OCI-LY1 (cell line): Measurements from ENCODE around the gene SEC22B.
"Not testable (repeated sequence)": the region's sequence is repeated elsewhere in the genome, so short reads cannot be mapped to it uniquely, and the experiment has no call there.

Experiments used
- H2AFZ ChIP-seq: fragments of 200-600 bp; sonication (generic), shearing (Covaris generic); 2 replicates; pipeline ENCODE4 v1.6.0; 2014; ENCODE audit warnings: antibody characterized with exemption, mild to moderate bottlenecking, low read length
- H3F3A ChIP-seq: fragments of 200-600 bp; sonication (generic), shearing (Covaris generic); 2 replicates; pipeline ENCODE4 v1.6.0; 2014; ENCODE audit warnings: mild to moderate bottlenecking, antibody characterized with exemption, low read length, moderate library complexity; ENCODE audit not compliant: insufficient read depth
- H3K27ac ChIP-seq: fragments of 200-600 bp; sonication (generic); 2 replicates; pipeline ENCODE4 v1.5.1; 2014; ENCODE audit warnings: low read length, mixed run types, mild to moderate bottlenecking, low read depth; ENCODE audit not compliant: poor library complexity, severe bottlenecking
- H3K27me3 ChIP-seq: fragments of 200-600 bp; sonication (generic); 2 replicates; pipeline ENCODE4 v1.6.0; 2014; ENCODE audit warnings: antibody characterized with exemption, mild to moderate bottlenecking, low read length, moderate library complexity; ENCODE audit not compliant: insufficient read depth
- H3K36me3 ChIP-seq: fragments of 200-600 bp; sonication (generic); 2 replicates; pipeline ENCODE4 v1.6.1; 2014; ENCODE audit warnings: mild to moderate bottlenecking, antibody characterized with exemption, low read length, moderate library complexity, mixed read lengths; ENCODE audit not compliant: insufficient read depth
- H3K4me1 ChIP-seq: fragments of 200-600 bp; sonication (generic); 2 replicates; pipeline ENCODE4 v1.5.1; 2014; ENCODE audit warnings: mild to moderate bottlenecking, low read length, moderate library complexity; ENCODE audit not compliant: insufficient read depth, severe bottlenecking
- H3K4me2 ChIP-seq: fragments of 200-600 bp; sonication (generic), shearing (Covaris generic); 2 replicates; pipeline ENCODE4 v1.6.1; 2014; ENCODE audit warnings: low read length
- H3K4me3 ChIP-seq: fragments of 200-600 bp; sonication (generic); 2 replicates; pipeline ENCODE4 v1.5.1; 2014; ENCODE audit warnings: low read length, low read depth, mild to moderate bottlenecking, mixed read lengths; ENCODE audit not compliant: poor library complexity, severe bottlenecking
- H3K79me2 ChIP-seq: fragments of 200-600 bp; shearing (Covaris generic); 2 replicates; pipeline ENCODE4 v1.6.1; 2016; ENCODE audit warnings: mixed run types, low read length, mixed read lengths; ENCODE audit not compliant: insufficient read depth
- H3K9ac ChIP-seq: fragments of 200-600 bp; sonication (generic), shearing (Covaris generic); 2 replicates; pipeline ENCODE4 v1.6.1; 2014; ENCODE audit warnings: mild to moderate bottlenecking, low read length, mixed read lengths
- H3K9me2 ChIP-seq: fragments of 200-600 bp; sonication (generic), shearing (Covaris generic); 2 replicates; pipeline ENCODE4 v1.6.1; 2014; ENCODE audit warnings: low read depth, mild to moderate bottlenecking, low read length, mixed read lengths
- H3K9me3 ChIP-seq: fragments of 200-600 bp; shearing (Covaris generic); 2 replicates; pipeline ENCODE4 v1.6.1; 2014; ENCODE audit warnings: low read length, mixed read lengths
- H4K20me1 ChIP-seq: fragments of 200-600 bp; sonication (generic), shearing (Covaris generic); 2 replicates; pipeline ENCODE4 v1.6.0; 2016; ENCODE audit warnings: mild to moderate bottlenecking, low read length; ENCODE audit not compliant: insufficient read depth

Gene SEC22B

DNA sequence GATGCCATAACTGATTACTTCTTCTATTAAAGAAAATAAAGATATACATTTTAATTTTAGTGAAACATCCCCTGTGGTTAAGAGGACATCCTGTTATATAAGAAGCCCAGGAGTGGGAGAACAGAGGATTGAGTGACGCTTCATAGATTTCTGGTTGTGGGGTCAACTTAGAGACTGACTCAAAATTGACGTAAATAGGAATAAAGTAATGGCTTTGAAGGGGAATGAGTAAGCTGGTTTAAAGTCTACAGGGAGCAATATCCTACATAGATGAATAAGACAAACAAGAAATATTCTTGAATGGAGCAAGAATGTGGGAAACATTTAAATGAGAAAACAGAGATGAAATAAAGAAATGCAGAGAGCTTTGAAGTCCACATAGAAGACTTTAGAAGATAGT, 60.2 kb downstream of the SEC22B start:
- not testable (repeated sequence) for H3K79me2 ChIP-seq, H4K20me1 ChIP-seq, H3K27ac ChIP-seq, H2AFZ ChIP-seq, H3F3A ChIP-seq, H3K4me3 ChIP-seq, H3K9me3 ChIP-seq, H3K9me2 ChIP-seq, H3K4me2 ChIP-seq, H3K36me3 ChIP-seq, H3K27me3 ChIP-seq, H3K9ac ChIP-seq
- H3K4me1 ChIP-seq, result peaks cover 34% of the 10 kb centered on the region

- not testable (repeated sequence) for H3K9me2 ChIP-seq, H3F3A ChIP-seq, H3K4me2 ChIP-seq, H2AFZ ChIP-seq, H3K36me3 ChIP-seq, H3K9me3 ChIP-seq, H3K27me3 ChIP-seq, H3K79me2 ChIP-seq, H3K9ac ChIP-seq, H3K4me3 ChIP-seq, H4K20me1 ChIP-seq
- peaks cover 43% of the 10 kb centered on the region for H3K4me1 ChIP-seq
- peak overlapping the region; percentile 12 for H3K27ac ChIP-seq
Measured at GRCh38 chr1:120113134-120113533, 63.2 kb downstream of the SEC22B start.

GRCh38 chr1:120112212-120112611, 64.1 kb downstream of the SEC22B start:
- not testable (repeated sequence) for H3K27ac ChIP-seq, H3K36me3 ChIP-seq, H4K20me1 ChIP-seq, H3K9me3 ChIP-seq, H3K27me3 ChIP-seq, H3K79me2 ChIP-seq, H3K4me2 ChIP-seq, H3K9ac ChIP-seq, H3F3A ChIP-seq, H3K4me3 ChIP-seq, H3K9me2 ChIP-seq, H2AFZ ChIP-seq
- peaks cover 39% of the 10 kb centered on the region for H3K4me1 ChIP-seq

GRCh38 chr1:120111771-120112170, 64.5 kb downstream of the SEC22B start:
- H3K79me2 ChIP-seq, H3K4me2 ChIP-seq, H3K9ac ChIP-seq, H4K20me1 ChIP-seq, H3F3A ChIP-seq, H3K4me3 ChIP-seq, H3K27me3 ChIP-seq, H3K9me2 ChIP-seq, H3K9me3 ChIP-seq, H3K36me3 ChIP-seq, H3K27ac ChIP-seq, H2AFZ ChIP-seq: not testable (repeated sequence)
- H3K4me1 ChIP-seq, result peaks cover 35% of the 10 kb centered on the region

GRCh38 chr1:120111008-120111407, 65.3 kb downstream of the SEC22B start:
- not testable (repeated sequence) for H3K36me3 ChIP-seq, H3K9me2 ChIP-seq, H3K4me2 ChIP-seq, H3K79me2 ChIP-seq, H3K27me3 ChIP-seq, H3F3A ChIP-seq, H4K20me1 ChIP-seq, H3K9ac ChIP-seq, H2AFZ ChIP-seq, H3K9me3 ChIP-seq
- H3K4me3 ChIP-seq, result peak overlapping the region; percentile 50
- H3K27ac ChIP-seq, result peak overlapping the region; percentile 56
- peaks cover 34% of the 10 kb centered on the region for H3K4me1 ChIP-seq

GRCh38 chr1:120109656-120110055, 66.7 kb downstream of the SEC22B start:
- not testable (repeated sequence) for H2AFZ ChIP-seq, H3K9me3 ChIP-seq, H3K27me3 ChIP-seq, H3K9me2 ChIP-seq, H4K20me1 ChIP-seq, H3F3A ChIP-seq, H3K79me2 ChIP-seq, H3K36me3 ChIP-seq
- Histone ChIP-seq H3K4me1 (peaks cover 34% of the 10 kb centered on the region), H3K4me2 (peak overlapping the region; percentile 58), H3K4me3 (peak overlapping the region; percentile 46), H3K27ac (peak overlapping the region; percentile 79), H3K9ac (peak overlapping the region; percentile 50; the same call in 1 of the 2 replicates)

DNA sequence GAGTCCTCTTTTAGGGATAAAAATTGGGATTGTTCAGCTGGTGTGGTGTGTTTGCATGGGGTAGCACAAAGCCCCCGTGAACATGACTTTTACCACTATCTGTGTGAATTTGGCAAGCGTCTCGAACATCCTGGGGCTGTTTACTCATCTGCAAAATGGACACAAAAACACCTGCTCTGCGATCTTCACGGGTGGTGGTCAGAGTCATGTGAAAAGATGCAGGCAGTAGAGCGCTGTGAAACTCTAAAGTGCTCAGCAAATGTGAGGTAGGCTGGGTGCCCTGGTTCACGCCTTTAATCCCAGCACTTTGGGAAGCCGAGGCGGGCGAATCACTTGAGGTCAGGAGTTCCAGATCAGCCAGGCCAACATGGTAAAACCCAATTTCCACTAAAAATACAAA, 67.1 kb downstream of the SEC22B start:
- H3K4me2 ChIP-seq, result peak overlapping the region; percentile 58
- not testable (repeated sequence) for H2AFZ ChIP-seq

GRCh38 chr1:120105288-120105687, 71.0 kb downstream of the SEC22B start:
- not testable (repeated sequence) for H3K79me2 ChIP-seq, H4K20me1 ChIP-seq, H3K27me3 ChIP-seq, H3K4me2 ChIP-seq, H3K27ac ChIP-seq, H2AFZ ChIP-seq, H3K9me3 ChIP-seq, H3K36me3 ChIP-seq, H3K4me3 ChIP-seq, H3K9ac ChIP-seq, H3F3A ChIP-seq, H3K9me2 ChIP-seq
- H3K4me1 ChIP-seq, result peaks cover 18% of the 10 kb centered on the region

More for the DNA sequence above, 67.1 kb downstream of the SEC22B start:
- not testable (repeated sequence) for H3F3A ChIP-seq, H3K9me3 ChIP-seq, H3K9me2 ChIP-seq, H3K36me3 ChIP-seq, H4K20me1 ChIP-seq, H3K79me2 ChIP-seq, H3K27me3 ChIP-seq
- Histone ChIP-seq H3K27ac (peak overlapping the region; percentile 79), H3K4me3 (peak overlapping the region; percentile 46), H3K9ac (peak overlapping the region; percentile 50; the same call in 1 of the 2 replicates), H3K4me1 (peaks cover 34% of the 10 kb centered on the region)
